Subcutaneous adipose tissue (tissue), 4 donors: ENCODE results near the gene BIK. TPM values are rescaled to one million over a fixed set of nuclear protein-coding genes. Genes with fewer than 3 reads are reported as not detected.

ENCODE experiments used
- total RNA-seq, 4 donors: library from RNA; depleted of rRNA; stranded (reverse); fragments of >200 nt; gene quantifications; one replicate each; pipeline ENCODE4 v1.1.0, GENCODE V29; 2016
- TF ChIP-seq, protein P1 (sequence below): fragments of 450-650 bp; IDR thresholded peaks from one replicate; pipeline ENCODE4 v1.5.1; 2016; ENCODE audit warnings: low read depth, mild to moderate bottlenecking, control low read depth, antibody characterized with exemption, moderate library complexity

The BIK gene
- total RNA-seq, 4 donors from 2014 or later = 1.4 TPM; not detected in 3

DNA sequence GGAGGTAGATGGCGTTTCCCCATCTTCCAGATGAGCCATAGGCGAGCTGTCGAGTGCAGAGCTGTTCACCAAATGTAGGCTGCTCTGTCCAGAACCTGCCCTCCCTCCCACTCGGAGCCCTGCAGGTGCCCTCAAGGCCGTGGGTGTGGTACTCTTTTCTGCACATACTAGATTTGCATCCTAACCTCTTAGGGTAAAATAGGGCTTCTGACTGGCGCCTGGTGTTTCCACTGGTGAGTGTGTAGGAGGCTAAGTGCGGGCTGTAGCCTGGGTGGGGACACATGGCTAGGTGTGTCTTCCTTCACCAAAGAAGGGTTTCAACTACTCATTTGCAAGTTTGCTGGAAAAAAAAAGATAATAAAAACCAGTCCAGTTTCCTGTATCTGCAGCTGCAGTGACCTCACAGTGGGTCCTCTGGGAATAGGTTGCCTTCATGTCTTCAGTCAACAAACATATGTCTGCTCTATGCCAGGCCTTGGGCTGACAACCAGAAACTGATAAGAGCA, 8.5 kb downstream of the BIK start:
- TF ChIP-seq, protein P1, sequence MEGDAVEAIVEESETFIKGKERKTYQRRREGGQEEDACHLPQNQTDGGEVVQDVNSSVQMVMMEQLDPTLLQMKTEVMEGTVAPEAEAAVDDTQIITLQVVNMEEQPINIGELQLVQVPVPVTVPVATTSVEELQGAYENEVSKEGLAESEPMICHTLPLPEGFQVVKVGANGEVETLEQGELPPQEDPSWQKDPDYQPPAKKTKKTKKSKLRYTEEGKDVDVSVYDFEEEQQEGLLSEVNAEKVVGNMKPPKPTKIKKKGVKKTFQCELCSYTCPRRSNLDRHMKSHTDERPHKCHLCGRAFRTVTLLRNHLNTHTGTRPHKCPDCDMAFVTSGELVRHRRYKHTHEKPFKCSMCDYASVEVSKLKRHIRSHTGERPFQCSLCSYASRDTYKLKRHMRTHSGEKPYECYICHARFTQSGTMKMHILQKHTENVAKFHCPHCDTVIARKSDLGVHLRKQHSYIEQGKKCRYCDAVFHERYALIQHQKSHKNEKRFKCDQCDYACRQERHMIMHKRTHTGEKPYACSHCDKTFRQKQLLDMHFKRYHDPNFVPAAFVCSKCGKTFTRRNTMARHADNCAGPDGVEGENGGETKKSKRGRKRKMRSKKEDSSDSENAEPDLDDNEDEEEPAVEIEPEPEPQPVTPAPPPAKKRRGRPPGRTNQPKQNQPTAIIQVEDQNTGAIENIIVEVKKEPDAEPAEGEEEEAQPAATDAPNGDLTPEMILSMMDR = no peak

GRCh38 chr22:43126501-43127165, 16.1 kb downstream of the BIK start:
- TF ChIP-seq, protein P1 = no peak

GRCh38 chr22:43127166-43127908, 16.8 kb downstream of the BIK start:
- TF ChIP-seq, protein P1 = no peak

DNA sequence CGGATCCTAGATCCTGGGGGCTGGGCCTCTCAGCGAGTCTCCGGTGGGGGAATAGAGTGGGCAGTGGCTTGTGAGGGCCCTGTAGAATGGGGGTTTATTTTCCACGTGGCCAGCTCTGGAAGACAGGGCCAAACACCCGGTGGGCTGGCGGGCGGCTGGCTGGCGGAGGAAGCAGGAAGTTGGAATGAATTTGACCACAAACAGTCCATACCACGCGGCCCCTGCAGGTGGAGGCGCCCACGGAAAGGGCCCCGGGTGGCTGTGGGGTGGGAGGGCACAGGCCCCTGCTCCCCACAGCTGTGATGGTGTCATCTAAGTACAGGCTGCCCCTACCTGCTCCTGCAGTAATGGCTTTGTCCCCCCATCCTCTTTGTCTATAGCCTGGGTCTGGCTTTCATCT, 17.6 kb downstream of the BIK start:
- TF ChIP-seq, protein P1 = no peak

GRCh38 chr22:43128928-43129424, 18.4 kb downstream of the BIK start:
- TF ChIP-seq, protein P1 = no peak

GRCh38 chr22:43129426-43130425, 19.2 kb downstream of the BIK start:
- TF ChIP-seq, protein P1 = no peak
